ENCODE data around the gene CRTC2. TPM values are rescaled to one million over a fixed set of nuclear protein-coding genes. Genes with fewer than 3 reads are reported as not detected.

CRTC2 gene
- total RNA-seq, 1 donor from 2014 or later, result 22.6 TPM

DNA sequence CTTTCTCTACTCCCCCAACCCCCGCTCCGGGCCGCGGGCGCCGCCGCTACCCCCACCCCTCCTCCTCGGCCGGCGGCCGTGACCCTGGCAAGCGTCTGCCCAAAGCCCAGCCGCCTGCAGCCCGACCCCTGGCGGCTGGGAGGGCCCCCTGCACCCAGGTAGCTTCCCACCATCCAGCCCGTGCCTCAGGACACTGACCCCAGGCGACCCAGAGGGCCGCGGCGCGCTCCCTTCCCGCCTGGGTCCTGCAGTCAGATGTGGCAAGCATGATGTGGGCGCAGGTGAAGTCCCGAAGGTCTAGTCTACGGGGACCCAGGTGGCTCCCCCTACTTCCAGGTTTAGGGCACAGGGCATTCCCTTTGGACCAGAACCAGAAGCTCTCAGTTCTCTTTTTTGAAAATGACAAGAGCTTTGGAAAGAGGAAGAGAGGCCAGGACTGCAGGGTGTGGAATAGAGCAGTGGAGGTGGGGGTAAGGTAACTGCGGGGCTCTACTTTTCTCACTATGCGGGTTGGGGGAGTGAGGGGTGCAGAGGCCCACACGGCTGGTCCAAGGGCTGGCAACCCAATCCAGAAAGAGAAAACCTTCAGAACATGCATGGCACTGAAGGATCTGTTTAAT, 11.7 kb downstream of the CRTC2 start, which contains the start of gene DENND4B:
TSS of gene DENND4B (minus strand) at position 97 of the 620 bp plus-strand sequence. CDS start 2,344 bp downstream, outside the sequence.
- DNase-seq (ENCODE audit: low spot score), result peak; percentile 80

DNA sequence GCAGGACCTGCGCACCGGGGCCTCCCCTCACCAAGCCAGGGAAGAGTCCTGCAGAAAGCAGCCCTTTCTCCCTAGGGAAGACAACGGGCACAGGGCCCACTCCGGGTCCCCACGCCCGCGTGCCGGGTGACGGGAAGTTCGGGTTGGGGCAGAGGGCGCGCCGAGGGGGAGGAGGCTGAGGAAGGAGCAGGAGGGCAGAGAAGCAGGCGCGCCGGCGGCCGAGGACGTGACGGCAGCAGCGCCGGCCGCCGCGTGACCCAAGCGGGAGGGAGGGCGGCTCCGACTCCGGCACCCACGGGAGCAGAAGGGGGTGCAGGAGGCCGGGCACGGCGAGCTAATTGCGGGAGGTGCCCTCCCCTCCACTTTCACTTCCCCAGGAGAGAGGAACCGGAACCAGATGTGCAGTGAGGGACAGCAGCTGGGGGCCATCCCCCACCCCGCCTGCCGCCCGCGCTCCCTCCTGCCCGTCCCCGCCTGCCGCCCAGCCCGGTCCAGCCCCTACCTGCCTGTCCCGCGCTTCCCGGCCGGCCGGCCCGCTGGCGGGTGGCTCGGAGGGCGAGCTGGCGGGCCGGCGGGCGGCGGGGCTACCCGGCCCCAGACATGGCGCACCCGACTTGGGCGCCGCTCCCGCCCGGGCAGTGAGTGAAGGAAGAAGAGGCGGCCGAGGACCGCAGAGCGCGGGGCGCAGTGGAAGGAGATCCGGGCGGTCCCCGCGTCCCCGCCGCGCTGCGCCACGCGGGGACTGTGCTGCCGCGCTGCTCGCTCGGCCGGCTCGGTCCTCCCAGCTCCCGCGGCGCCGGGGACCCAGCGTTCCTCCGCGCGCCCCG, 12.4 kb downstream of the CRTC2 start:
- DNase-seq (ENCODE audit: low spot score), result peak; percentile 73

DNA sequence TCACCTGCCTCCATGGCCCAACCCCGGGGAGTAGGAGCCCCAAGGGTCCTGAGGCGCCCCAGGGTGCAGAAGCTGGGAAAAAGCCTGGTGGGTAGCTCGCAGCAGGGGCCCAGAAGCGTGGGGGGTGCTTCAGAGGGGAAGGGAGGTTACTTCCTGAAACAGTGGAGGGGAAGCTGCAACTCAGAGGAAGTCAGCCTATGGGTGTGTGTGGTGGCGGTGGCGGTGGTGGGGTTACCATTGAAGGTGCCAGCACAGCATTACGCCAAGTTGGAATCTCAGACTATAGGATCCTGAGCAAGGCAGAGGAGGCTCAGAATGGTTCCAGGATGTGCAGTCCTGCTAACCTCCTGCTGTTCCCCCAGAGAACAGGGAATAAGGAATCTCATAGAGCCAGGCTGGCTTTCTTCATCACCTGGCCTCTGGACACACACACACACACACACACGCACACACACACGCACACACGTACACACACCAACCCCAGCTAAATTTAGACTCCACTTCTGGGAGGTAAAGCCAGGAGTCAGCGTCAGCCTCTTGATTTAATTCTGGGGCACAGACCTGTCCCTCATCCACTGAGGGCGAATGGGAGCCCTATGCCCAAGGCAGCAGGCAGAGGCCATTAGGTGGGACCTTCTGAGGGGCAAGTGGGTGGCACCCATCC, 13.1 kb downstream of the CRTC2 start:
- DNase-seq (ENCODE audit: low spot score), result no peak

DNA sequence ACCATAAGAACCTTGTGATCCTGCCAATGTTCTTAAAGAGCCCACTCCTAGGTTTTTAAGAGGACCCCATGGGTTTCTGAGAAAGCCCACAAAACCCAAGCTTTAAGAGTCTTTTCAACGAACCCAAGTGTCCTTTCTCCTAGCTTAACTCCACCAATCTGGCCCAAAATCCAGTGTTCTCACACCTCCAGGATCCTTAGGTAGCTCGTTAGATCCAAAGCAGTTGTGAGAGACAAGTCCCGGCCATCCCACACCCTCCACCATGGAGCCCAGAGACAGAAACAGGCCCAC, 13.6 kb downstream of the CRTC2 start:
- DNase-seq (ENCODE audit: low spot score), result no peak

DNA sequence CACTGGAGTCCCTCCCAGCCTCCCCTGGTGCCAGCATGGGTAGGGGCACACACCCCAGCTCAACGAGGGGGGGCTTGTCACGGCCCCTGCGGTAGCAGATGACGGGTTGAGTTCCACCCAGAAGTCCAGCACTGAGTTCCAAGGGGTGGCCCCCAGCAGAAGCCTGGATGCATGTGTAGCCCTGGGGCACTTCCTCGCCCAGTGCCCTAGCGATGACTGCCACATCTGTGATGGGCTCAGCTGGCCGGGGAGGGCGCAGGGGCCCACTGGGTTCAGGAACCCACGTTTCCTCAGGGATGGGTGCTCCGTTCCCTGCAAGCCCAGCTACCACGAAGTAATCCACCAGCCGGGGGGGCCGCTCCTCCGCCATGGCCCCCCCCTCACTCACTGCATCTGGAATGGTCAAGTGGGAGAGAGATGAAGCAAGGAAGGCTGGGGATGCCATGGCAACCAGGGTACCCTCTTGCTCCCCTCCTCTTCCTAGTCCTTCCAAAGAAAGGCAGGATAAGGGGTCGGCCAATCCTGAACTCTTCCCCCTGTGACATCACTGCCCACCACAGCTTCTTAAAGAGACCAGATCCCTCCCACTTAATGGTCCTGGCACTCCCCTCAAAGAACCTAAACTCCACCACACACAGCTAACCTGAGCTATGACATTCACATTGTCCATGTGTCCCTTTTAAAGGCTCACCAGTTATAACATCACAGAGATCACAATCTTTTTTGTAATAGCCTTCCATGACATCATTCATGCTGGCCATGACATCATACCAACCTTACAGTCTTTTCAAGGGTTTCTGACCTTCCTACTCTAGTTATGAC, 14.2 kb downstream of the CRTC2 start:
- no peak for DNase-seq (ENCODE audit: low spot score)

DNA sequence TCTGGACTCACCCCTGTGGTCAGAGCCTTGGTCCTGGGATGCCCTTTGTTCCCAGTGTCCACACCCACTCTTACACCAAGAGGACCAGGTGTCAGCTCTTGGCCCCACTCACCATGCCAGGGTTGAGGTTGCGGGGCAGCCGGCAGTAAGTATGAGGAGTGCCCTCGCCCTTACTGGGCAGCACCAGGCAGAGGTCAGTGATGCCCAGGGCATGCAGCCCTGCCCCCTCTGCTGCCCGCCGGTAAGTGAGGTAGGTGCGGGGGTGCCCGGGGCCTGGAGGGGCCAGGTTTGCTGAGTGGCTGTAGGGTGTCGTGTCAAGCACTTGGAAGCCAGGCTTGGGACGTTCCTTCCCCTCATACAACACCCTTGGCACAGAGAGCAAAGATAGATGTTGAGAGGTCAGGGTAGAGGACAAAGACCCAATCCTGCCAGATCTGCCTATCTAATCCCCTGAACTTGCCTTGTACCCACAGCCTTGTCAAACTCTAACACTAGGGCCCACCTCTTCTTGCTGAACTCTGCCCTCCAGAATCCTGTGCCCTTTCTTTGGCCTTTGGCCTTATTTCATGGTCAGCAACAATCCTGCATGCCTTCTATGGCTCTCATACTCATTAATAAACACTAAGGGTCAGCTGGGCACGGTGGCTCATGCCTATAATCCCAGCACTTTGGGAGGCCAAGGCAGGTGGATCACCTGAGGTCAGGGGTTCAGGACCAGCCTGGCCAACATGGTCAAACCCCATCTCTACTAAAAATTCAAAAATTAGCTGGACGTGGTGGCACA, 15.5 kb downstream of the CRTC2 start:
- no peak for DNase-seq (ENCODE audit: low spot score)

DNA sequence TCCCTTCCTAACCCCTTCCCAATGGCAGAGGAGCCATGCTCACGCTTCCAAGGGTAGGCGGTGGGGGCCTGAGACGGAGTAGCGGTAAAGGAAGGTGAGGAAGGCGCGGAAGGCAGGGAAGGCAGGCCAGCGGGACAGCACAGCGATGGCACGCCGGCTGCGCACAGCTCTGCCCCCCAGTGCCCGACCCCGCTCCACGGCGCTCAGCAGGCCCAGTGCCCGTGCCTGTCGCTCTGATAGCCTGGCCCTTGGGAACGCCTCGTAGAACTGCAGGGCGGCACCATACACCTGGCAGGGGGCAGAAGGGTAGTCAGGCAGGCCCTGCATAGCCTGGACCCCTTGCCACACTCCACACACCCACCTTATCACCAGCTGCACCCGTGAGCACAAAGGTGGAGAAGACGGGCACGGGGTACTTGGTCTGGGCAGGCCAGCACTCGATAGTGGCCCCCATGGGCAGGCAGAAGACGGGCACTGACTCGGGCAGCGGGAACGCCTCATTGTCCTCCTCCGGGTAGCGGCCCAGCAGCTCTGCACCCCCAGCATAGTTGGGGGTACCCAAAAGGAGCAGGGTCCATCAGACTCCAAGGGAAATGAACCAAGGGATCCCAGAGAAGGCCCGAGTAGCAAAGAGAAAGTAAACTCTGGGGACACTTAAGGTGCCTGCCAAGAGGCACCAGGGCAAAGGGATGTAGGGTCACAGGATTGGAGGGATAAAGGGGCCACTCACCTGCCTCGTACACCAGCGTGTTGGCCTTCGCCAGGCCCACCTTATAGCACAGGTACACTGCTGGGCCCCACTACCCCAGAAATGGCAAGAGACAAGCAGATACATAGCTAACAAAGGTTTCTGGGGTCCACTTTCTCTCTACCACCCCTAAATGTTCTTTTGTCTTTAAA, 16.3 kb downstream of the CRTC2 start:
- DNase-seq (ENCODE audit: low spot score), result no peak

DNA sequence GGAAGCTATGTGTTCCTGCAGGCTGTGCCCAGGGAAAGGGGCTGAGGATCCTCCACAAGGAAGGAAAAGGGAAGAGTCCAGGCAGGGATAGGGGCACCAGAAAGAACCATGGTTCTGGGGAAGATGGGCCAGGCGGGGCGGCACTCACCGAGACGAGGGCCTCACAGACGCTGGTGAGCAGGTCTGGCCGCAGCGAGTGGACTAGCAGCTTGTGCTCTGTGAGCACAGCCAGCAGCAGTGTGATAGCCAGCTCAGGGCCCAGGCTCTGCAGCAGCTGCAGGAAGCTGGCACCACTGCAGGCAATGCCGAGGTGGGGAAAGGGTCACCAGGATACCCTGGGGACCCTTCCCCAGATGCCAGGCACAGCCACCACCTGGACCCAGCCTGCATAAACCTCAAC, 17.7 kb downstream of the CRTC2 start:
- no peak for DNase-seq (ENCODE audit: low spot score)

DNA sequence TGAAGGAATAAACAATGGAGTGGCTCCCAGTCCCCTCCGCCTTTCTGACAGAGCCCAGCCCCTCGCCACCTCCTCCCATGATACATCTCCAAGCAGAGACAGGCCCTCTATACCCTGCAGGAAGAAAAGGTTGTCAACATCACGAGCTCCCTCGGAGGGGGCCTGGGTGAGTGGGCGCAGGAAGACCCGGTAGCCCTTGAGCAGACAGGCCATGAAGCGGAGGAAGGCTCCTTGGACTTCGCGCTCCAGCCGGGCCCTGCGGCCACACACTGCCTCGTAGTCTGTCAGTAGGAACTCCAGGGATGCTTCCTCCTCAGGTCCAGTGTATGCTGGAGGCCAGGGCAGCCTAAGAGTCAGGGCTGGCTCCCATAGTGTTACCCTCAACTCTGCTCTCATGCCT, 18.9 kb downstream of the CRTC2 start:
- no peak for DNase-seq (ENCODE audit: low spot score)

DNA sequence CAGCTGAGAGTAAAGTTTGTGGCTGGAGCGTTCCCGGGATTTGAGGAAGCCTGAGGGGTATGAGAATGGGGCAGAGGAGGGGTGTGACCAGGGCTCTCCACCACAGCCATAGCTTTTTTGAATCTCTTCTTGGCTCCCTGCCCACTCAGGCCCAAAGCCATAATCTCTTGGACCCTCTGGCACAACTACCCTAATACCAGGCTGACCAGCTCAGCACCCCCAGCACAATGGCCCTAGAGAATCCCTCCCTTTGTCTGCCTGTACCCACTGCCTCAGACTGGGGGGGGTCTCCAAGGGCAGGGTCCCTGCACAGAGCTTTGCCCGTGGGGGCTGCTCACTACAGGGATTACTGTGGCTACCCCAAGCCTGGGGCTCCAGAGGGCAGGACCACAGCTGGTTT, 19.4 kb downstream of the CRTC2 start:
- DNase-seq (ENCODE audit: low spot score), result no peak

DNA sequence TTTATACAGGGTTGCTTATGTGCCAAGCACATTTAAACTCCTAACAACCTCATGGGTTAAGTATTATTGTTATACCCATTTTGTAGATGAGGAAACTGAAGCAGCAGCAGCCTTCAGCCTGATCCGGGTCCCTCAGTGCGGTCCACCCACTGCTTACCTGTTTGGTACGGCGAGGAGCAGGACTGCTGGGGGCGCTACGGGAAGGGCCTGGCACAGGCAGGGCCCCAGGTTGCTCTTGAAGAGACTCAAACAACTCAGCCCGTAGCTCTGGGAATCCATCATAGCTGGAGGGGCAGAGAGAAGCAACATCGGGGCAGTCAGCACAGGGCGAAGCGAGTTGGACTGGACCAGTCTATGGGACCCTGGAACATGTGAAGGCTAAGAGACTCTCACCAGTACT, 21.1 kb downstream of the CRTC2 start:
- DNase-seq (ENCODE audit: low spot score), result no peak

DNA sequence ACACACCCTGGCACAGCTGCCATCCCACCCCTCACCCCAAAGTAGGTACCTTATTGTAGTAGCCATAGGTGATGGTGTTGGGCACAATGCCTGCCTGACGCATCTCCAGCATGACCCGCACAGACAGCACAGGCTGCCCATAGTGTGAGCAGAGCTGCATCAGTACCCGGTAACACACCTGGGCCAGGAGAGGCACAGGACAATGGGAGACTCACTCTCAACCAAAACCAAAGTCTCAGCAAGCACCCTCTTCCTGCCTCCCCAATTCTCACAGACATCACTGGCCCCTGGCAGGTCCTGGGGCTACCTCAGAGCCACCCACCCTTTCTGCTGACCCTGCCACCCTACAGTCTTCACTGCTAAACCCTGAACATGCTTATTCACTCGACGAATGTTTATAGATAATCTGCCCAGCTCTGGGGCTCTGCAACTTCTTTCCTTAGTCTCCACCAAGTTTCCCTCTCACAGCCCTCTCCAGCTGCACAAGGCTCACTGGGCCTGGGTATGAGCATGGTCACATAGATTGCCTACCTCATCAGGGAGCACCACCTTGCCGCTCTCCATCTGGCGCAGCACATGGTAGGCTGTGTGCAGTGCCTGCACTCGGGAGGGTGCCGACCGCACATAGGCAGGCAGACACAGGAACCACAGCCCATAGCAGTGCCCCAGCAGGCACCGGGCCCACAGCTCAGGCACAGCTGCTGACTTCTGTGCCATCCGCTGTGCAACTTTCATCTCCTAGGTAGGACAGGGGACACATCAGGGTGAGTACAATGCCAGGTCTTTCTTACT, 22.2 kb downstream of the CRTC2 start:
- DNase-seq (ENCODE audit: low spot score), result no peak

DNA sequence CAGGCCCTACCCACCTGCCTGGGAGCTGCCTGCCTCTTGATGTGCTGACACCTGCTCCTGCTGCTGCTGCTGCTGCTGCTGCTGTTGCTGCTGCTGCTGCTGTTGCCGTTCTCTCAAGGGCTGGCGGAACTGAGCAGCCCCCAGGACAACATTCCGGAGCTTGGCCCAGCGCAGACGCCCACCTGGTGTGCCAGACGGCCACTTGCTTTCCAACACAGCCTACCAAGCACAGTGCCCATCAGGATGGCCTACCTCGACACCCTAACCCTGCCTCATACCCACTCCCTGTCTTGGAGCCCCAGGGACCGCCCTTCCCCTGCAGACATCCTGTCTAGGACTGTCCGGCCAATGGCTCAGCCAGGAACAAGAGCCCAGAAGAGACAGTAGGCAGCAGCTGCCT, 23.7 kb downstream of the CRTC2 start:
- no peak for DNase-seq (ENCODE audit: low spot score)

DNA sequence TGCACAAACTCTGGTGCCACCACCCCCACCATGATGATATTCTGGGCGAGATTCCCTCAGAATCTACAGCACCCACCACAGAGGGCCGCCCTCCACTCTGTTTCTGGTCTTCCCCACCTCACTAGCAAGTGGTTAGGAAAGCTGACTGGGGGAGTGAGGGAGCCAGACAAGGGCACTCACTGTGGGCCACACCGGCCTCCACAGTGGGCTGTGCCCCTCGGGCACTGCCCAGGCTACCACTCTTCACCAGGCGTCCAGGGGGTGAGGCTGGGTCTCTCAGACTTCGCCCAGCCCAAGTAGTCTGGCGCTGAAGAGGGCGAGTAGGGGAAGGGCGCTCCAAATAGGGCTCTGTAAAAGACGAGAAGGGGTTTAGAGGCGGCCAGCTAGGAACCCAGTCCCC, 24.5 kb downstream of the CRTC2 start:
- DNase-seq (ENCODE audit: low spot score), result no peak

DNA sequence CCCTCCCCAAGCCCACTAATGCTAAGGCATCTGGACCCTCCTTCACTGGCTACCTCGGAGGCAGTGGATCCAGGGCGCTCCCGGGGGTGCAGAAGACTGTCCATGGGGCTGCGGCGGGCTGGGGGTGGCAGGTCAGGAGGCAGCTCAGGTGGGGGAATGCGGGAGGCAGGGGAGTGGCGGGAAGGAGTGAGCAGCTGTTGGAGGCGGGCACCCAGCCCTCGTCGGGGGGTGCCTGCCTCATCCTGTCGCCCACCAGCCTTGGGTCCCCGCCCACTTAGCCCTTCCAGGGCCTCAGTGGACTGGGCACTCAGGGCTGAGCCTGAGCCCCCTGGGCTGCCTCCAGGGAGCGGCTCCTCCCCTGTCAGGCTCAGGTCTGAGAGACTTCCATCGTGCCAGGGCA, 25.0 kb downstream of the CRTC2 start:
- DNase-seq (ENCODE audit: low spot score), result no peak

DNA sequence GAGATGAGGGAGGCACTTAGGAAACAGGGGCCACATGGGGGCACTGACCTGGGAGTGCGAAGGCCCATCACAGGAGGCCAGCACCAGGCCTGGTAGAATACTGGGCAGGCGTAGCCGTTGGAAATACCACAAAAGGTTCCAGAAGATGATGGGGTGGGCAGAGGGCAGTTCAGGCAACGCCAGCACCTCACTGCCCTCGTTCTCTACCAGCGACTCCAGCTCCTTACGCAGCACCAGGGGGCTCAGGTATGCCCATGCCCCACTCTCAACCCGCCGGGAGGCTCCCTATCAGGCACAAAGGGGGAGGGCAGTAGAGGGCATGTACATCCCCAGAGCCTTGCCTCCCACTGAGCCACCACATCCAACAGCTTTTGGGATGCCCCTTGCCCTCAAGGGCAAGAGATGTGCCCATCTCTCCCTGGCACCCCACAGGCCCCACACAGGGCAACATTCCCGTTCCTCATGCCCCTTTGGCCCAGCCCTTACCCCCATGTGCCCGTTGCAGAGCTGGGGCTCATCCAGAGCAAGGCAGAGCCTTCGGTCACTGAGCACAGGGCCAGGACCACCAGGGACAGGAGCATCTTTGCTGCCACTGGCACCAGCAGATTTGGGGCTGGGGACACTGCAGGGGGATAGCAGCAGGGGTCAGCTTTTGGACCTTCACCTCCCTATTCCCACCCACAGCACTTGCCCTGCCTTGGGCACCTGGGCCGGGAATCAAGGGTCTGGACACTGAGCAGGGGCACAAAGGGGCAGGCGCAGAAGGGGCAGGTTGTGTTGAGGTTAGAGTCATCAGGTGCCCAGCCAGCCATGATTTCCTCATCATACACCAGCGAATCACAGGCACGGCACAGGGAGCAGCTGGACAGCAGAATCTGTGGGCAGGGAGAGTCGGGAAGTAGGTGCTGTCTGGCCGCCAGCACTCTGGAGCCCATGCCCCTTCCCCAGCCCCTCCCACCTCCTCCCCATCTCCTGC, 26.0 kb downstream of the CRTC2 start:
- DNase-seq (ENCODE audit: low spot score), result no peak

DNA sequence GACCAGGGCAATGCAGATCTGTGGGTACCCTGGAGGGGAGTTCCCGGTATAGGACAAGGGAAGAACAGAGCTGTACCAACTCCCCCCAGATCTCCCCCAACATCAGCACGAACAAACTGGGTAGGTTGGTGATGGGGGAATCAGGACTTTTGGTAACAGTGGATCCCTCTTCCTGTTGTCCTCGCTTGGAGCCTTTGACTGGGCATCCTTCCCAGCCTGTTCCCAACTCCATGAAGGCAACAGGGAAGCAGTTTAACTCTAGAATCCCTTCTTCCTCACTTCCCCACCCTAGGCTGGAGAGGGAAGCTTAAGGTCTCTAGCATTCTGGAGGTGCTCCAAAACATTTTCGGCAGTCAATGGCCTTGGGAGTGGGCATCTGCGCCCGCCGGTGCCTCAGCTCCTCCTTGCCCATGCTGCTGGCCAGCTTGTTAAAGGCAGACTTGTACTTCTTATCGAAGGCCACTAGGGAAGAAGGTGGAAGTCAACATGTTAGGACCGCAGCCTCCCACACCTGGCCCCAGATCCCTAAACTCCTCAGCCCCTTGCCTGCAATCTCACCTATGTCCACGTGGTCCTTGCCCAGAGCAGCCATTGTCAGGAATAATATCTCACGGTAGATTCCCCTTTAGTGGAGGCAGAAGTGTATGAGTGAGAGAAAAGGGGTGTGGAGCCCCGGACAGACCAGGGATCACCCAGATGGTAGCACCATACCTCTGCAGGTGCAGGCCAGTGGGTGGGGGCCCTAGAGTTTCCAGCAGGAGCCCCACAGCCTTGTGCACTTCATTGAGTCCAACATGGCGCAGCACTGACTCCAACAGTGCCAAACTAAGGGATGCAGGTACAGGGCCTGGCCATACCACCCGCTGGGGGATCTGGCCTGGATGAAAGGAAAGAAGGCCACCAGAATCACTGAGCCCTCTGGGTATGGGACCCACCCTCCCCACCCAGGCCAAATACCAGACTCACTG, 28.1 kb downstream of the CRTC2 start:
- DNase-seq (ENCODE audit: low spot score), result no peak
